Measurements from ENCODE around the gene TRA2B.

GRCh38 chr3:185933374-185934173 is 4.2 kb downstream of the TRA2B start:
- no peak for TF ChIP-seq CTCF (IDR thresholded peaks at IDR 0.05)
- no peak for TF ChIP-seq POLR2A (IDR thresholded peaks at IDR 0.05)
